Choroid plexus epithelial cell (primary cell): ENCODE results near the gene ZBTB42.

ENCODE experiments used
- DNase-seq: peaks from one replicate; pipeline ENCODE4 v3.0.0-alpha.2; 2010; ENCODE audit warnings: low read depth
- H3K4me3 ChIP-seq: 2 replicates; pipeline ENCODE4 v1.5.1; 2011; ENCODE audit warnings: low read depth, mild to moderate bottlenecking, control low read depth, low read length, moderate library complexity
- CTCF ChIP-seq: conservative IDR thresholded peaks from 2 replicates; pipeline ENCODE4 v1.5.1; 2011; ENCODE audit warnings: low read depth, mild to moderate bottlenecking, control low read depth, inconsistent platforms, low read length, moderate library complexity

ZBTB42 gene

DNA sequence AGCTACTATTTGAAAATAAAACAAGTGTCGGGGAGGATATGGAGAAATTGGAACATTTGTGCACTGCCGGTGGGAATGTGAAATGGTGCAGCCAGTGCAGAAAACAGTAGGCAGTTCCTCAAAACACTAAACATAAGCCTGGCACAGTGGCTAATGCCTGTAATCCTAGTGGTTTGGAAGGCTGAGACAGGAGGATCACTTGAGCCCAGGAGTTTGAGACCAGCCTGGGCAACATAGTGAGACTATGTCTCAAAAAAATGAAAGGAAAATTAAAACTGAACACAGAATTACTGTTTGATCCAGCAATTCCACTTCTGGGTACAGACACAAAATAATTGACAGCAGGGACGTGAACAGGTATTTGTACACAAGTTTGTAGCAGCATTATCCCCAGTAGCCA lies 35.4 kb upstream of the ZBTB42 start:
- DNase-seq = no peak
- TF ChIP-seq CTCF = no peak
- no peak overlapping the region for H3K4me3 ChIP-seq

DNA sequence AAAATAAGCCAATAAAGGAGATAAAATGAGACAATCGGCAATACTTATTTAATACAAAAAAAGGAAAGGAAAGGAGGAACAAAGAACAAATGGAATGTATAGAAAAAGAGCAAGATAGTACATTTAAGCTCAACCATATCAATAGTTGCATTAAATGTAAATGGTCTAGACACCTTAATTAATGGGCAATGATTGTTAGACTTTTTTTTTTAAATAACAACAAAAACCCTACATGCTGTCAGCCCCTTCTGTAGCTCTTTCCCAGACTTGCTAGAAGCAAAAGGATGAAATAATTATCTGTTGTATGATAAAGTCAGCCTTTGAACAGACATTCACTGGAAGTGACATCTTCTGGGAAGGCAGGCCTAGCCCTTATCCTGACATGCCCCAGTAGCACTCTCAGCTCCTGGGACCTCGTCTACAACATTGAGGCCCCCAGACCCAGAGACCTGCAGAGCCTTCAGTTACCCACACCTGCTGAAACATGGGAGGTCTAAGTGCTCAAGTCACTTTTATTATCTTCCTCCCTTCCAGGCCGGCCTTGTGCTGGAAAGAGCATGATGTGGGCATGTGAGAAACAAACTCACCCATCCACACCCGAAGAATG lies 34.5 kb upstream of the ZBTB42 start:
- DNase-seq = no peak
- TF ChIP-seq CTCF = no peak
- no peak overlapping the region for H3K4me3 ChIP-seq

DNA sequence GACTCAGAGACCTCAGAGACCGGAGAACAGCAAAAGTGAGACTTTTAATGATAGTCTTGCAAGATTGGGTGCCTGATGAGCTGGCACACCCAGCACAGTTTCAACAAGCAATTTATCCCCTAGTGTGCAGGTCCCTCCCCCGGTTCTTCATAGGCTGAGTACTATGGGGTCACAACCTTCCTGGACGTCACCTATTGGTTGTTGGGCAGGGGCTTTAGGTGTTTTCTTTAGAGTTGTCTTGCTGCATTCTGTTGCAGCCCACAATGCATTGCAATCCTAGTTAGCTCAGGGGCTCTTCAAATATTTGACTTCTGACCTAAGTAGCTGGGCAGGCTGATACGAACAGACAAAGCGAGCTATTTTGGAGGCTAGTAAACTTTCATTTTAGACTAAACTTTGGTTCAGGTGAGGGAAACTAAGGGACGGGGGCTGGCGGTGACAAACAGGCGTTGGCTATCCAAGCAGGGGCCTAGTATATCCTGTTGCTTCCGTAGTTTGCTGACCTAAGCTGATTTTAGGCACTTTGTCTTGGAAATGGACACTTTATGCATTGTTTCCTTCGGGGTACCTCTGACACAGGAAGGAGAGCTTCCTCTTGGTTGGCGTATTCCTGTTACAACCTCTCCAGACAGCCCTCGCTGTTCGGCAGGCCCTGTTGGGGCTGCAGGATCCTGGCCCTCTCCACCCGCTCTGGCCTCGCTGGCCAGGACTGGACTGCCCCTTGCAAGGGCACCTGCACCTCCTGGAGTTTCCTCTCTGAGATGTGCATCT lies 33.9 kb upstream of the ZBTB42 start:
- H3K4me3 ChIP-seq = no peak overlapping the region
- TF ChIP-seq CTCF = no peak
- DNase-seq = no peak

GRCh38 chr14:104767634-104767918 lies 33.3 kb upstream of the ZBTB42 start:
- TF ChIP-seq CTCF = no peak
- no peak overlapping the region for H3K4me3 ChIP-seq
- DNase-seq = no peak

GRCh38 chr14:104768437-104769323 lies 32.2 kb upstream of the ZBTB42 start:
- no peak overlapping the region for H3K4me3 ChIP-seq
- peak; percentile 86 for TF ChIP-seq CTCF
- DNase-seq = peak; percentile 85

DNA sequence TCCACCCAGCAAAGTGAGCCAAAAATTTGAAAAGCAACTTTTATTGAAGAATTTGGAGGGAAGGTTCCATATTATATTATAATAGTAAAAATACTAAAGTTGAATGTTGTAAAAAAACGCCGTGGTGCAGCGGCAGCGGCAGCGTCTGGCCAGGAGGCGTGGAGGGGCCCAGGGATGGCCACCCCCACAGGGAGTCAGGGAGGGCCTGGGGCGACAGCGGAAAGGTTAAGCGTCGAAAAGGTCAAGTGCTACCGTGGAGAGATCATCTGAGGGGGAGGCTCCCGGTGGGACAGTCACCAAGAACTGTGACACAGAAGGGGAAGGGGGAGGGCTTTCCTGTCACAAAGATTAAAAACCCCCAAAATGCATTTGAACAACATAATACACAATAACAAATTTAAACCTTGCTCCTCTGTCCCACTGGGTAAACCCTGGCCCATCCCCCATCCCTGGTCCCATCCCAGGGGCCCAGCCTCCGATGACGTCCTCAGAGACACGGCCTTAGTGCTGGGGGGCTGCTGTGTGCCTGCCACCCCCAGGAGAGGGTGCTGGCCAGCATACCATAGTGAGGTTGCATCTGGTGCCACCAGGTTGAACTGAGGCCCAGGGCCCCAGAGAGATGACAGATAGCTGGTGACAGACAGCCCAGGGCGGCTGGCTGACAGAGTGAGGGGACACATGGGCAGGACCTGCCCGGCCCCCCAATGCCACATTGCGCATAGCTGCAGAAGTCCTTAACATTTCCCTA lies 31.4 kb upstream of the ZBTB42 start:
- no peak for TF ChIP-seq CTCF
- DNase-seq = no peak

More for the DNA sequence above, 31.4 kb upstream of the ZBTB42 start:
- H3K4me3 ChIP-seq = no peak overlapping the region
